Breast epithelium (tissue), 3 donors: ENCODE data around the gene EIF1AX.

Source experiments
- POLR2A ChIP-seq: fragments of 450-650 bp; IDR thresholded peaks from one replicate; pipeline ENCODE4 v1.6.1; 2016; ENCODE audit warnings: antibody characterized with exemption, mild to moderate bottlenecking, moderate library complexity
- POLR2AphosphoS5 ChIP-seq, 3 donors: sonication (generic); formaldehyde crosslinking; IDR thresholded peaks; one replicate each; pipeline ENCODE4 v1.6.1; 2017; ENCODE audit warnings: antibody characterized with exemption in 3 of 3
- TF ChIP-seq, protein P1 (sequence below), 3 donors: fragments of 450-650 bp; IDR thresholded peaks; one replicate each; pipeline ENCODE4 v1.5.1; 2016 to 2017; ENCODE audit warnings: antibody characterized with exemption in 3 of 3, mild to moderate bottlenecking in 3 of 3, moderate library complexity in 3 of 3

DNA sequence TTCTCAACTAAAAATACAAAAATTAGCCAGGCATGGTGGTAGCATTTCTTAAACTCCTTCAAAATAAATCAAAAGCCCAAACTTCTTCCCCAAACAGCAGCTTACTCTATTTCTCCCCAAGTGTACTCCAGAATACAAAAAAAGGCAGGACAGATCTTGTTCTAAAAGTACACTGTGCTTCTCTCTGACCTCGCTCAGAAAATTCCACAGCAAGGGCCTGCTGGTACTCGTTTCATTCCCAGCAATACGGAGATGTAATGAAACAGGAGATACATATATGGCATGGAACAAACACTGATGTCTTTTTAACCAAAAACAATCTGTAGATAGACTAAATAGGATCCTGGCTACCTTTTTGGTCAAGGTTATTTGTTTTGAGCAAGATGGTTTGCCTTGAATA is 50.1 kb downstream of the EIF1AX start:
- TF ChIP-seq, protein P1, sequence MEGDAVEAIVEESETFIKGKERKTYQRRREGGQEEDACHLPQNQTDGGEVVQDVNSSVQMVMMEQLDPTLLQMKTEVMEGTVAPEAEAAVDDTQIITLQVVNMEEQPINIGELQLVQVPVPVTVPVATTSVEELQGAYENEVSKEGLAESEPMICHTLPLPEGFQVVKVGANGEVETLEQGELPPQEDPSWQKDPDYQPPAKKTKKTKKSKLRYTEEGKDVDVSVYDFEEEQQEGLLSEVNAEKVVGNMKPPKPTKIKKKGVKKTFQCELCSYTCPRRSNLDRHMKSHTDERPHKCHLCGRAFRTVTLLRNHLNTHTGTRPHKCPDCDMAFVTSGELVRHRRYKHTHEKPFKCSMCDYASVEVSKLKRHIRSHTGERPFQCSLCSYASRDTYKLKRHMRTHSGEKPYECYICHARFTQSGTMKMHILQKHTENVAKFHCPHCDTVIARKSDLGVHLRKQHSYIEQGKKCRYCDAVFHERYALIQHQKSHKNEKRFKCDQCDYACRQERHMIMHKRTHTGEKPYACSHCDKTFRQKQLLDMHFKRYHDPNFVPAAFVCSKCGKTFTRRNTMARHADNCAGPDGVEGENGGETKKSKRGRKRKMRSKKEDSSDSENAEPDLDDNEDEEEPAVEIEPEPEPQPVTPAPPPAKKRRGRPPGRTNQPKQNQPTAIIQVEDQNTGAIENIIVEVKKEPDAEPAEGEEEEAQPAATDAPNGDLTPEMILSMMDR (IDR thresholded peaks at IDR 0.05), result no peak
- no peak for TF ChIP-seq POLR2A
- TF ChIP-seq POLR2AphosphoS5 (IDR thresholded peaks at IDR 0.05), result no peak
